ENCODE data around the gene PTPRJ.

GRCh38 chr11:48098024-48098423 is 117.7 kb downstream of the PTPRJ start:
- no peak for TF ChIP-seq EZH2 (IDR thresholded peaks at IDR 0.05; ENCODE audit: low read length, missing control alignments)
- no peak for TF ChIP-seq CTCF (conservative IDR thresholded peaks at IDR 0.05 in 1 of 2, IDR thresholded peaks at IDR 0.05 in 1 of 2; ENCODE audit: low read depth in 1 of 2, low read length in 2 of 2)
